GM18870 (cell line): ENCODE data around the gene PPM1L.
"Not testable (repeated sequence)": the region's sequence is repeated elsewhere in the genome, so short reads cannot be mapped to it uniquely, and the experiment has no call there.

ENCODE experiments used
- ATAC-seq: cut with Tn5 transposase; IDR thresholded peaks from one replicate; pipeline ENCODE4 v1.9.1; 2021; ENCODE audit warnings: moderate library complexity; ENCODE audit not compliant: unreplicated experiment

PPM1L gene

DNA sequence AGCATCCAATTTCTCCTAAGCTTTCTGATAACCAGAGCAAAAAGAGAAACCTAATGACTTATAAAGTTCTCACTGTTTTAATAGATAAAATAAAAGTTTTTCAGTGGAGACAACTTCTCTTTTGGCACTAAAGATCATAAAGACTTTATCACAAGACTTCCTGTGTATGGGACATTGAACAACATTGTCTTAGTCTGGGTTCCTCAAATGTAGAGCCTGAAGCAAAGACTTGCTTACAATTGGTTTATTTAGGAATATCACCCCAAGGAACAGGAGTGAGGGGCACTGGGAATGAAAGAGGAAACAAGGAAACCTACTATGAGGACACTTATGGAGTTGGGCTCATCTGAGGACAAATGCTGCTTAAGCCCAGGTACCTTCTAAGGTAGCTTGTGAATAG, 221.7 kb downstream of the PPM1L start:
- ATAC-seq, result no peak

DNA sequence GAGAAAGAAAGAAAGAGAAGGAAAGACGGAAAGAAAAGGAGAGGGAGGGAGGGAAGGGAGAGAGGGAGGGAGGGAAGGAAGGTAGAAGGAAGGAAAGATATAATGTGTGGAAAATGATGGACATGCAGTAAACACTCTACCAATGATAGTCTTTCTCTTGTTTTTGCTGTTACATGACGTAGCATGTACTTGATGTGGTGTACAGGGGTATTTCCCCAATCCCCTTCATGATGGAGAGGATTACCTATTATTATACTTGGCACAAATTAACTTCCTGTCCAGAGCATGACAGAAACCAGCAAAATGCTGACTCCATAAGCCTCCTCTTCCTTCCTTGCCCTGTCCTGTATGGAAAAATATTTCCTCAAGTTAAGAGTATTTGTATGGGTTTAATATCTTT, 224.7 kb downstream of the PPM1L start:
- peak; percentile 71 for ATAC-seq

DNA sequence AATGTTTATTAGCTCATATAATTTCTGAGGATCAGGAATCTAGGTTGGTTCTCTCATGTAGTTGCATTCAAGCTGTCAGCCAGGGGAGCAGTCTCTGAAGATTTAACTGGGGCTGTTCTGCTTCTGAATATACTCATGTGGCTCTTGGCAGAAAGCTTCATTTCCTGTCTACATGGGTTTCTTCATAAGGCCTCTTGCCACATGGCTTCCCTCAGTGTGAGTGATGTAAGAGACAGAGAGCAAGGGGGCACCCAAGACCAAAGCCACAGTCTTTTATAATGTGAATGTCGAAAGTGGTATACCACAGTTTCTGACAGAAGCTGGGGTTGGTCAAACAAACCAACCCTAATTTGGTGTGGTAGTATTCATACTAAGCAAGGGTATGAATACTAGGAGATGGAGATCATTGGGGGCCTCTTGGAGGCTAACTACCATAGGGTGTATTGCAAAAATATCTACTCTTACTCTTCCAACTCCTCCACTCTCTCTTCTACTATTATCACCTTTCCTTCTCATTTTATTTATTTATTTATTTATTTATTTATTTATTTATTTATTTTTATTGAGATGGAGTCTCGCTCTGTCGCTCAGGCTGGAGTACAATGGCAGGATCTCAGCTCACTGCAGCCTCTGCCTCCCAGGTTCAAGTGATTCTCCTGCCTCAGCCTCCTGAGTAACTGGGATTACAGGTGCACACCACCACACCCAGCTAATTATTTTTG, 225.3 kb downstream of the PPM1L start:
- peak; percentile 88 for ATAC-seq

DNA sequence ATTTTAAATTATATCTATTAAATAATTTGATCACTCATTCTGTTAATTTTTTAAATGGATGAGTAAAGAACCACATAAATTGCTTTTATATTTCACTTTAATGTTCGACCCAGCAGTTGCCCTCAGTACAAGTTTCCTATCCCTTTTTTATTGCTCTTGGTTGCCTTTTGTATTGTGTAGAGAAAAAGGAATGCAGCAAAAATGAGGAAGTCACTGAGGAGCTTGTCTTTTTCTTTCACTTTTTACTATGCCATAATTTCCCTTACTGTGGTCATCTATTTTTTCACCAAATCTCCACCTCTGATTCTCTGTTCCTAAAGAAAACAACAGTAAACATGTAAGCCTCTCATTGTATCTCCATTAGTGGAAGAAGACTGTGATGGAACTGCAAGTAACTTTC, 226.5 kb downstream of the PPM1L start:
- no peak for ATAC-seq

DNA sequence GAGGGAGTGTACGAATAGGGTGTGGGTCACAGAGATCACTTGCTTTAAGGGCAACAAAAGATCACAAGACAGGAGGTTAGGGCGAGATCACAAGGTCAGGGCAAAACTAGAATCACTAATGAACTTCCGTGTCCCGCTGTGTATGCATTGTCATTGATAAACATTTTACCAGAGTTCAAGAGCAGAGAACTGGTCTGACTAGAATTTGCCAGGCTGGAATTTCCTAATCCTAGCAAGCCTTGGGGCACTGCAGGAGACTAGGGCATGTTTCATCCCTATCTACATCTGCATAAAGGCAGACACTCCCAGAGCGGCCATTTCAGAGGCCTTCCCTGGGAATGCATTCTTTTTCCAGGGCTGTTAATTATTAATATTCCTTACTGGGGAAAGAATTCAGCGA, 227.9 kb downstream of the PPM1L start:
- not testable (repeated sequence) for ATAC-seq

DNA sequence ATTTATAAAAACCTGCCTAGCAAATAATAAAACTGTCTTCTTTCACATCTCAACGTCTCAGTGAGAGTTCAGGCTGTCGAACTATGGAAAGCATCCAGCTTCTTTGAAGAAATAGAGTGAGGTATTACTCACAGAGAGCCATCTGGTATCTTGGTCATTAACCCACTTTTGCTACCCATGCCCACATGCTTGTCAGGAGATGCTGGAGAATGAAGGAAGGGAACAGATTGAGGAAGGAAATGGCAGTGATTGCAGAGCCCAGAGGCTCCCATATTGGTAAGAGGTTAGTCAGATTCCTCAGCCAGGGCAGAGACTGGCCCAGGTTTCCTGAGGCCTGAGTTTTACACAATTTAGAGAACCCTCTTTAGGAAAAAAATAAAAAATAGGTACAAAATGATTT, 230.0 kb downstream of the PPM1L start:
- no peak for ATAC-seq

DNA sequence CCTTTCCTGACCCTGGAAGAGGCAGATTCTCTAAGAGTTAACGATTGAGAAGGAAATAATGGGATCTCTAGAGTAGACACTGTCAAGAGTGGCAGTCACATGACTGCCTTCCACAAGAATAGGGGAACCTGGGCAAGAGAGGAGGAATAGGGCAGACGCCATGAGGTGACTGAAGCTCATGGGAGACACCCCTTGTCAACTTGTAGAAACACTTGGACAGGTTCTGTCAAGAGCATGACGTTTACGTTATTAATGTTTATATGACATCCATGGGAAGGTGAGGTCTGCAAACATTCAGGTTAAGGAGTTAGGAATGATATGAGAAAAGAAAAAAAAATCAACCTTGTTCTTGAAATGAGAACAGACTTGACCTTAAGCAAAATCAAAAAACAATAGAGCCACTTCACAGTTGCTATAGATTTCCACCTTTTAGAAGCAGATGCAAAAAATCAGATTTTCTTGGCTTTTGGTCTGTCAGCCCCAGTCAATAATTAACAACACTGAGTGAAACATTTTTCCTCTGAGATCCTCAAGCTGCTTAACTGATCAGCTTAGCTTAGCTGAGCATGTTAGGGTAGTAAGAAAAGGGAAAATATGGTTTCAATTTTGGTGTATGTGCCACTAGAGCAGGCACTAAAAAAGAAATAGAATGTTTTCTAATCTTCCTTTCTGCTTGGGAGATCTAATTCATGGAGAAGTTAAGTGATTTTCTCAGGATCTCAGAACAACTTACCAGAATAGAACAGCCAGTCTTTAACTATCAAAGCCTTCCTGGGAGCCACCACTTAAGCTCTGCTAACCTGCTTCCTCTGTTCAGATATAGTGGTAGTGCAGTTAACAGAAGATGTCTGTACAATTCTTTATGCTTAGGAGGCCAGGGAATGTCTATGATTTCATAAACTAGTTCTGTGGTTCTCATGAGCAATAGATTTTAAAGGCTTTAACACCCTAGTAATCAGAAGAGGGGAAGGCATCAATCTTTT, 232.2 kb downstream of the PPM1L start:
- ATAC-seq, result peak; percentile 84

DNA sequence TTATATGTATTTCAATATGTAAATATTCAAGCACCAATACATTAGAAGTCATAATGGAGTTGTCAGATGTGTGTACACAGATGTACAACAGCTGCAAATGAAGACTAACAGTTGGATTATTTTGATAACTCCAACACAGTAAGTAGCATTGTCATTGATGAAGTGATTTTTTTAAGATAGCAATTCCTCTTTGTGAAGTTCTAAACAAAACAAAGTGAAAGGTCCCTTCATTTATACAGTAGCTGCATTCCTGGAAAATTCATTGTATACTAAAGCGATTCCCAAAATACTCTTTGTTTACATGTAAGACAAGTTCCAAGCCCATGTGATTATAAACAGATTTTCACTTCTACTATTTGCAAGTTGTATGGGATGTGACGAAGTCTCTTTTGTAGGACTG, 234.4 kb downstream of the PPM1L start:
- ATAC-seq, result no peak

DNA sequence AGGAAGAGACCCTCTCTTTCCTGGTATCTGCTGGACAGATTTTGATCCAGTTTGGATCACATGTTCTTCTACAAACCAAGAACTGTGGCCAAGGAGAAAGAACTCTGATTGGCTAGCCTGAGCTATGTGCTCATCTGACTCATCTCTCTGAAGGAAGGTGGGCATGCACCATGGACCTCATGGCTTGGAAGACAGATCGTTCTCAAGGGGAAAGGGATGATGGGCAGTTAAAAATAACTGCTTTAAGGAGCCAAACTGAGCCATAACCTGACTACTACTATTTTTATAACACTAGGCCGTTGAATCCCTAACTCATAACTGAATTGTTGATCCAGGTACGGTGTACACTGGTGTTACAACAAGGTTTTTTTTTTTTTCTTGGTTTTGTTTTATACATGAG, 236.7 kb downstream of the PPM1L start:
- no peak for ATAC-seq

DNA sequence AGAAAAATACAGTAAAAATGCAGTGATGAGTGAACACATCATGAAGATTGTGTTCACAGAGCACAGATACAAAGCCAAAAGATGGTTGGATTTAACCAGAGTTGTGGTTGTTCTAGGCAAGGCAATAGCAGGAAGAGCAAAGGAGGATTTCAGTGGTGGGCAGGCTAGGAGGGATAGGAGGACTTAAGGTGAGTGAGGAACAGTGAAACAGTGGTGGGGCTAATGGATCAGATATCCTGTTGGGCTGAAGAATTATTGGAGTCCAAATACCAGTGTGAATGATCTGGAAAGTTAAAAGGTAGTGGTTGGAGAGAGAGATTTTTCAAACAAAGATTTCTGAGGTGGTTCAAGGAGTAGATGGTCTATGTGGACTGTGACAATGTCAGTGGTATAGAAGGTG, 240.8 kb downstream of the PPM1L start:
- no peak for ATAC-seq

DNA sequence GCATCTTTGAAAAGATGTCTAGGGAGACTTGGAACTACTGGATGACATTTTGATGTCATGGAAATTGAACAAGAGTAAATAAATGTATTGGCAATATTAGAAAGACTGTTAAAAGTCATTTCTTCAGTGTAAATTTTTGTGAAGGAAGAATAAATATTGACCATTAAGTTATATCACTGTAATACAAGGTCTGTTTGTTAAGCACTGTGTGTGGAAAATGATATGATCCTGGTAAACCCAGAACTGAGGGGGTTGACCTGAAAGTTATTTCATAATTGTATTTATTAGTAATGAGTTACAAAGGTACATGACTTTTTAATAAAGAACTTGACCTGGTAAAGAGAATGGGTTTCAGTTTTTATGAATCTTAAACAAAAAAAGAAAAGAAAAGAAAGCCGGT, 242.6 kb downstream of the PPM1L start:
- ATAC-seq, result no peak

DNA sequence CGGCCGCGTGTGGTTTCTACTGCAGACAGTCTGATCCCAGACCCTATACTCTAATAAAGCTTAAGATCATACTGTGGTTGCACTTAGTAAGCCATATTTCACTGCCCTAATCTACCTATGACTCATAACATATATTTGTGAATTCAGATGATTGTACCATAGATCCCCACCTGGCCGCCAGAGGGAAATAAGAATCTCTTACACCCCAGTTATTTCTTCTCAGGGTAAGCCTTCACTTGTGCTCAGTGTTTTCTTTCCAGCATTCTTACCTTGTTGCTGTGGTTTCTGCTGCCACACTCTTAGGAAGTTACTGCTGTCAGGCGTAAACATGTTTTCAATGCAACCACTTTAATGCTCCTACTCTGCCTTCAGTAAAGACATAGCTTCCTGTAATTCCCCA, 243.2 kb downstream of the PPM1L start:
- ATAC-seq, result no peak

DNA sequence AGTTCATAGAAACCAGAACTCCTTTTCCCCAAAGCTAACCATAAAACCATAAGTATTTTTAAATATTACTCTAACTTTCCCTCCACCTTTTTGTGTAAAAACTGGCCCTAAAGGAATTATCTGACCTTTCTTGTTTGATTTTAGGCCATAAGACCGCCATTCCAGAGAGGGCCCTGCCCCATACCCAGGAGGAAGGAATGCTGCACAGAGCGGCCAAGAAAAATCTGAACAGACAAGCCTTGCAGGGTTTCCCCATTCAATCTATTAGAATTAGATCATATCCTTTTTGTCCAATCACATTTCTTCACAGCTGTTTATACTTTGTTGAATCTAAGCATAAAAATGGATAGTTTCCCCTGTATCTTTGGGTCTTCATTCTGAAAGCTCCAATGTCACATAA, 252.1 kb downstream of the PPM1L start:
- ATAC-seq, result no peak

DNA sequence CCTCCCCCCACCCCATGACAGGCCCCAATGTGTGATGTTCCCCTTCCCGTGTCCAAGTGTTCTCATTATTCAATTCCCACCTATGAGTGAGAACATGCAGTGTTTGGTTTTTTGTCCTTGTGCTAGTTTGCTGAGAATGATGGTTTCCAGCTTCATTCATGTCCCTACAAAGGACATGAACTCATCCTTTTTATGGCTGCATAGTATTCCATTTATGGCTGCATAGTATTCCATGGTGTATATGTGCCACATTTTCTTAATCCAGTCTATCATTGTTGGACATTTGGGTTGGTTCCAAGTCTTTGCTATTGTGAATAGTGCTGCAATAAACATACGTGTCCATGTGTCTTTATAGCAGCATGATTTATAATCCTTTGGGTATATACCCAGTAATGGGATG, 254.1 kb downstream of the PPM1L start:
- ATAC-seq, result not testable (repeated sequence)

DNA sequence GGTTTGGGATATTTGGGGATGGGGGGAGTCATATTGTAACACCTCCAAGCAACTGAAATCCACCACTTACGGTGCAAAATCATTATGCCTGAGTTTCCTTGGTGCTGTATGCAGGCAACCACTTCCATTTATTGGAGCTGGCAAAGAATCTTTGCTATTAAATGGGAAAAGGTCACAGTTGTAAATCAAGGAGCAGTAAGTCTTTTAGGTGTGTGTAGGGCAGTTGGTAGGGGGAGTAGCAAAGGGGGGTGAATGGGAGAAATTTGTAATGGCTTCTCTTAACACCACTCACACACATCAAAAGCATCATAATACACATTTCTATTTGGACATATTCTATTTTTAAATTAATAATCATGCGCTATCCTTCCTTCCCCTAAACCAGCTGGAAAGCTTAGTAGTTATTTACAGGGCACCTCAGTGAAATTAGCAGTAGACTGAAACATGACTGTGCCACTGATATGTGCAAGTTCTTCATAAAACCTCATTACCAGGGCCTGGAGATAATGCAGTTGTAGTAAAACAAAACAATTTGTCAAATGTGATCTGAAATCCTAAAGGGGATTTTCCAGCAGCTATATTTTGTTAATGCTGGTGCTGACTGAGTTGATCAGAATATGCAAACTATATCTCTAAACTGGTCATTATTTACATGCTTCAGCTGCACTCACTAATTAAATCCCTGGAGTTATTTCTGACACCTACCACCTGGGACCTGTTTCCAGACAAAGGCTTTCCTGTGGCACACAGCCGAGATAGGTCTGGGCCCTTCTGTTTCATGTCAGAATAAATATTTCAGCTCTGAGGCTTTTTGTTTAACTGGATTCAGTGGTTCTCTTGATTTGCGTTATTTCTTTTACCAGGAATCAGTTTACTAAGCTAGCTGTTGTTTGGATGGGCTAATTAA, 259.1 kb downstream of the PPM1L start:
- no peak for ATAC-seq

DNA sequence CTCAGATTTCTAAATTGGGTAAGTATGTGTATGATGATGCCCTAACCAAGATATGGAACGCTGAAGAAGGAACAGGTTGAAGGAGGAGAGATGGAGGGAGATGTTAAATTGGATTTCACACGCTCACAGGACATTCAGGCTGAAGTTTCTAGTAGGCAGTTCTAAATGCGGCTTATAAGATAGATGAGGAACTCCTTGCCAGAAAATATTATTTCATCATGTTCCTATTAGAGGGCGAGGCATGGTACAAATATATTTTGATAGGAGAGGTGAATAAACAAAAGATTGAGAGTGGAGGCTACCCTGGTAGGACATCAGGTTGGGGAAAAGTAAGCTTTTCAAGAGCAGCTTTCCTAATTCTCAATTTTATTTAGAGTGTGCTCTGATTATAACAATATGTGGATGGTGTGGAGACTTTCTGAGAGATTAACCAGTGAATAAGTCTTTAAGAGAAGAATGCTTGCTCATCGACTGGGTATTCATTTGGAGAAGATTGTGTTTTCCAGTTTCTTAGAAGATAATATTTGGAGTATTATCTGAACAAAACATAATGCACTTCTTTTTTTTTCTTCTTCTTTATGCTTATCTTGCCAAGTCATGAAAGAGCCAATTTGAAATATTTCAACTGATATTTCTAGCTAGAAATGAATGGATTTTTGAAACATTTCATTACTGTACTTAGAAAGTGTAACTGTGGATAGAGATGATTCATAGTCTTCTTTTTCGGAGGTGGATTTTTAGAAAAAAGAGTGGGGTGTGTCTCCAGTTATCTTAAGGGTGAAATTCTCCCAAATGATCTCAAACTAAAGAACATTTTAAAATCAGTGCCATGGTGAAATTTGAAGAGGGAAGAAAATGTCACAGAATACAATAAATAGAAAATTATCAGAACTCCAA, 260.6 kb downstream of the PPM1L start:
- no peak for ATAC-seq

DNA sequence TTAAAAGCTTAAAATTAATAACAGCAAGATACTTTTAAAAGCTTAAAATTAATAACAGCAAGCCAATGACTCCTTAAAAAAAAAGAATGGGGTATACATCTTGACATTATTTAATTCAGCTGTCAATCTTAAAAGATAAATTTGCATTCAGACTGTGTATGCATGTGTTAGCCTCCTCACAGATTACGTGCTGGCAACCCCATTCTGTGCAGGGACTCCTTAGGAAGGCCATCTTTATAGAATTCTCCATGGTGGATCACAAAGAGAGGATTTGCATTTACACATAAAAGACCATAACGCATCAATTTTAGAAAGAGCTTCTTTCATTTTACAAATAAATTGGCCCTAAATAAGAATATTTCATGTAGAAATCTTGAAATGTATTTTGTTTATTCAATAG, 261.9 kb downstream of the PPM1L start:
- no peak for ATAC-seq

DNA sequence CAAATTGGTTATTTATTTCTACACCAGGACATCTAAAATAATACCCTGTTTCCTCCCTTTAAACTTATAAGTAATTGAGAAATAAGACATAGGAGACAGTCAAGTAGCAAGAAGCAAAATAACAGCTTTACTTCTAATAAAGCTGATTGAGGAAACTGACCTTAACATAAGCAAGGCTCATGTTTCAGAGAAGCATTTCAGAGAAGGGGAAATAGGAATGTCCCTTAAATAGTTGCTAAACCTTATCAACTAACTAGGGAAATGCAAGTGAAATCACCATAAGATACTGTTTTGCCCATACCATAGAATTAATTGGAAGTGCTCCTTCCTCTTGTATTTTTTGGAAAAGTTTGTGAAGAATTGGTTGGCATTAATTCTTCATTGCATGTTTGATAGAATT, 264.2 kb downstream of the PPM1L start:
- ATAC-seq, result no peak

DNA sequence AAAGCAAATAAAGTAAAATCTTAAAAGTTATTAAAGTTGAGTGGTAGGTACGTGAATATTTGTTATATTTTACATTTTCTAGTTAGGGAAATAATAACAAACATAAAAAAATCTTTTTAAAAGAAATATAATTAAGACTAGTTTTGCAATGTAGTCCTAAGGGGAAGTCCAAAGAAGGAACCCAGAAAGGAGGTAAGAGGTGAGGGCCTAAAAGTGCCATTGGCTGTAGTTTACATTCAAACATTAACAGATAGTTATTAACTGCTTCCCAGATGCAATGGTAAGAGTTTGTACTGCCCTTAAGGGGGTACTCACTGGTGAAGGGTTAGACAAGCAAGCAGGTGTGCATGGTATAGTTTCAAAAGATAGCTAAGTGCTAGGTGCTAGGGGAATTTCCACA, 269.9 kb downstream of the PPM1L start:
- ATAC-seq, result no peak
